Activated gamma-delta T cell (primary cell): ENCODE results near the gene ITGA3.
"Not testable (repeated sequence)": the region's sequence is repeated elsewhere in the genome, so short reads cannot be mapped to it uniquely, and the experiment has no call there.

Source experiments
- DNase-seq: peaks from one replicate; lab custom pipeline; 2025; lab: John Stamatoyannopoulos, UW

Gene ITGA3

GRCh38 chr17:50035421-50035879 is 20.5 kb upstream of the ITGA3 start:
- no peak for DNase-seq

GRCh38 chr17:50035945-50036344 is 20.0 kb upstream of the ITGA3 start:
- no peak for DNase-seq

DNA sequence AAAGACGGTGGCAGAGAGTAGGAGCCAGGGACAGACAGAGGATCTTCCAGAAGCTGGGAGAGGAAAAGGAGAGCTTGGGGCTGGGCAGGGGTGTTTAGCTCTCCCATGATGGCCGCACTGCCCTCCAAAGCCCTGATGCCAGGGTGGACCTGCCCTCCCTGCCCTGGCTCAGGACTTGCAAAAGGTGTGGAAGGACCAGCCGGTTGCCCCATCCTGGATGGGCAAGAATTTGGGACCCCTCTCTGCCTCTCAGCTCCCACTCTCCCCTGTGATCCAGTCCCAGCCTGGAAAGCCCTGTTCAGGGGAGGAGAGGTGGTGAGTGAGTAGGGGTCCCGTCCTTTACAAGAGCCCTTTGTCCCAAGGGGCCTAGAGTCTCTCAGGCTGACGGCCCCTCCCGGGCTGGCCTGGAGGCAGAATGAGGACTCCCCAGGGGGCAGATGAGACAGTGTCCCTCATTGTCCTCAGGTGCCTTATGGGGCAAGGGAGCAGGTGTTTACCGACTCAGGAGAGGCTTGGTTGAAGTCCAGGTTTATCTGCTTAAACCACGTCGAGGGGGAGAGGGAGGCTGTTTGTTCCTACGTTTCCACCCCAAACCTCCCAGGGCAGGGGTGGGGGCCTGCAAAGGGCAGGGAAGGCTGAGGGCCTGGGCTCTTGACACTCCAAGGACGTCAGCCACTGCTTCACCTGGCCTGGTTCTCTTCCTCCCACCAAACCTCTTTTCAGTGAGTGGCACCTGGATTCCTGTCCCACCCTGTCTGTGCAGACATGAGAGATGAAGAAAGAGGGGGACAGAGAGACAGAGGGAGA is 19.3 kb upstream of the ITGA3 start:
- DNase-seq, result no peak

DNA sequence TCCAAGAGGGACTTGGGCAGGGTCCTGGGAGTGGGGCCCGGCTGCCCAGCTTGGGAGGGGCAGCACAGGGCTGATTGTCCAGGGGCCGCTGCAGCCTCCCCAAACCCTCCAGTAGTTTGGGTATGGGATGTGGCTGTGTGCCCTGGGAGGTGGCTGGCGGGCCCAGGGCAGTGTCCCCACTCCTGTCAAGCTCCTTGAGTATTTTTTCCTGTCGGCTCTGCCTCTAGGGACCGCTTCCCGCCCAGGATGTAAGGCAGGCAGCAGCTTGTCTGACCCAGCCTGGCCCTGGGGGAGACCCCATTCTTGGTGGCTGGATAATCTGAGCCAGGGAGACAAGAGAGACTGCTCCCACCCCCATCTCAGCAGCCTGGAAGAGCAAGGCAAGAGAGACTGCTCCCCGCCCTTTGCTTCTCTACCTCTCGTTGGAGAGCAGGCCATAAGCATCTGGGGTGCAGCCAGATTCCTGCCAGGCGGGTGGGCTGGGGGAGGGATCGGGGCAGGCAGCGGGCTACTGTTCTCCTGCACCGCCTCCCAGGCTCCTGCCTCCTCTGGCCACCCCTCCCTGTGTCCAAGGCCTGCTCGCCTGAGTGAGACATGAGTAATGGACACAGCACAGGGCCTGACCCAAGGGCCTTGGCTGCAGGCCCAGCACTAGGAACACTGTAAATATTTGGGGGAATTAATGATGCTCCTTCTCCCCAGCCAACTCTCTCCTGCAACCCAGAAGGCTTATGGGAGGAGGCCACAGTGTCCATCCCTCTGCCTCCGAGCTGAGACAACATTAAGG is 18.4 kb upstream of the ITGA3 start:
- no peak for DNase-seq

DNA sequence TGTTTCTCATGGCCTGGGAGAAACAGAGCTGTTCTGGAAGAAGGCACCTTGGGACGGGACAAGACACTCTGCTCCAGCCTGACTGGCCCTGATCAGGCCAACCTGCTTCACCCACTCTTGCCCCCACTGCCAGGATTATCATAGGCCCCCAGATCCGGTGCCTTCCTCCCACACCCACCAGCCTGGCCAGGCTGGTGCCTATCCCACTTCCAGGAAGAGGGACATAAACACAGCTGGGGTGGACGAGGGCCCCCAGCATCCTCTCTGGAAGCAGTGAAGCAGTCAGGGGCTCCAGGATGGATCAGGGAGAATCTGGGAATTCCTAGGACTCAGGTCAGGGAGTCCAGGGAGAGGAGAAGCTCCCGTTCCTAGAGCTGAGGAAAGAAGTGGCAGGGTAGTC is 16.9 kb upstream of the ITGA3 start:
- DNase-seq, result no peak

GRCh38 chr17:50040496-50040895 is 15.4 kb upstream of the ITGA3 start:
- DNase-seq, result not testable (repeated sequence)

DNA sequence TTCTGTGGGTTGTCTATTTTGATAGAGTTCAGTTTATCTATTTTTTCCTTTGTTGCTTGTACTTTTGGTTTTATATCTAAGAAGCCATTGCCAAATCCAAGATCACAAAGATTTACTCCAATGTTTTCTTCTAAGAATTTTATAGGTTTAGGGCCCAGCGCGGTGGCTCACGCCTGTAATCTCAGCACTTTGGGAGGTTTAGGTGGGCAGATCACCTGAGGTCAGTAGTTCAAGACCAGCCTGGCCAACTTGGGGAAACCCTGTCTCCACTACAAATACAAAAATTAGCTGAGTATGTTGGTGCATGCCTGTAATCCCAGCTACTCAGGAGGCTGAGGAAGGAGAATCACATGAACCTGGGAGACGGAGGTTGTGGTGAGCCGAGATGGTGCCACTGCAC is 13.7 kb upstream of the ITGA3 start:
- no peak for DNase-seq

DNA sequence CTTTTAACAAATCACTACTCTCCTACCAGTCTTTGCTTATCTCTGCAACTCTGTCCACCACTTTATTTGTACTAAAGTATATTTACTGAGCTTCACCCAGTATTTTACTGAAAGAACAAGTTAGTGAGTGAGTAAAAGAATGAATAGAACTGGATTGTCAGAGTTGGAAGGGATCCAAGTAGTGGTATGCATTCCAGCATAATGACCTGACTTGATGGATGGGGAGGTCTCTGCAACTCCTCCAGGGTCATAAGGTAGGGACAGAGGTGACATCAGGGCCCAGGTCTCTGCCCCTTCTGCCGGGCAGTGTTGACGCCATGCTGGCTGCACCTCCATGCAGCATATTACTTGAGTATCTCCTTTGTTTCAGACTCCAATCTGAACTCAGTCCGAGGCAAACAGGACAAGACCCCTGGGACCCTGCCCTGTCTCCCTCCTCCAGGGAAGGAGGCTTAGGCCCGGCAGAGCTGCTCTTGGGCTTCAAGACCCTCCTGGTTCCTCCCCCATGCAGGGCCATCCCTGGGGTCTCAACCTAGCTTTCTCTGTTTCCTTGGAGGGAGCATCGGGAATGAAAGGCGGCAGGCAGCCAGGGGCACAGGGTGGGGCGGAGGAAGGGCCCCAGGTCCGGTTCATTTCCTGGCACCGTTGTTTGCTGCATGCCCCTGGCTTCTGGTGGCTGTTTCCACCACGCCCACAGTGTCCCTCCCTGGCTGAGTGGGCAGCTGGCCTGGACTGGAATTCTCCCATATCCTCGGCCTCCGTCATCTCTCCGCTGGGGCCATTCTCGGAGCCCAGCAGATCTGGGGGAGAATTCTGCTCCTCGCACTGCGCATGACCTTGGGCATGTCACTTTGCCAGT is 12.4 kb upstream of the ITGA3 start:
- DNase-seq, result no peak

DNA sequence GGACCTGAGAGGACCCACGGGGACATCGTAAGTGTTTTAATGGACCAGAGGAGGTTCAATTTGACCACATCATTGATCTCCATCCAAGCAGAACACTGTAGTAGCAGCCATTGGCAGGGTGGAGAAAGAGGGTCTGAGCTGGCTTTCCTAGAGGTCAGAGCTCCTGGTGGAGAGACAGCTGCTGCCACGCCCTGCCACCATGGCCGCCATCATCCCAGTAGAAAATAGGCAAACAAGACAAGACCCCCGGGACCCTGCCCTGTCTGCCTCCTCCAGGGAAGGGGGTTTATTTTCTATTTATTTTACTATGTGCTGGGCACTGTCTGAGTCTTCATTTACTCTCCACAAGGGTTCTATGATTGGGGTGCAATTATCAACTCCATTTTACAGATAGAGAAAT is 11.4 kb upstream of the ITGA3 start:
- DNase-seq, result no peak

- DNase-seq, result no peak
Measured at GRCh38 chr17:50045154-50045553, 10.8 kb upstream of the ITGA3 start.

DNA sequence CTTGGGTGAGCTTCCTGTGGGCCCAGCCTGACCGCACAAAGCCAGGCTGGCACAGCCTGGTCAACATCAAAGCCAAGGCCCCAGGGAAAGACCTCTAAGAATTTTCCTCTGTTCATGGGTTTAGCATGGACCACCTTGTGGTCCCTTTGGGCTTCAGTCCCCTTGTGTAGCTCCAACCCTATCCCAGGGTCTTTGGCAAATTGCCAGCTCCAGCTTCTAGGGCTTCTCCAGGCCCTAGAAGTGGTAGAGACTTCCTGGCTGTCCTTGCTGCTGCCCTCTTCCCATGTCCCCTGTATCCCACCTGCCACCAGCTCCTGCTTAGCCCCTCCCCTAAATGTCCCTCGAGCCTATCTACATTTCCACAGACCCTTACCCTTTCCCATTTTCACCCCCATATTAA is 9.7 kb upstream of the ITGA3 start:
- DNase-seq, result no peak

DNA sequence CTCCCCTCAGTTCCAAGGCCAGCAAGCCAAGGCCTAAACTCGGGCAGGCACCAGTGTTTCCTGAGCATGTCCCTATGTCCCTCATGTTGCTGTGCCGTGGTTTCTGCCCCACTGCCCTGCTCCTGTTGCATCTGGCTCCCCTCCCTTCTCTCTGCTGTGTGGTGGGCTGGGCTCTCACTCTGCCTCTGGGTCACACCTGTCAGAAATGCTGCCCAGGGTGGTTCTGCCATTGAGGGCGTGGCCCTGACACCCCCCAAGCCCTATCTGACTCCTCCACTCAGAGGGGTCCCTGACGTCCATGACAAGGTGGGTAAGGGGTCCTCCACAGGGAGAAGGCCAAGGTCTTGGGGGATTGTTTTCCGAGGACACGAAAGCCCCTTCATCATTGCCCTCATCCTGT is 9.2 kb upstream of the ITGA3 start:
- no peak for DNase-seq

- no peak for DNase-seq
Measured at GRCh38 chr17:50047083-50047482, 8.8 kb upstream of the ITGA3 start.

DNA sequence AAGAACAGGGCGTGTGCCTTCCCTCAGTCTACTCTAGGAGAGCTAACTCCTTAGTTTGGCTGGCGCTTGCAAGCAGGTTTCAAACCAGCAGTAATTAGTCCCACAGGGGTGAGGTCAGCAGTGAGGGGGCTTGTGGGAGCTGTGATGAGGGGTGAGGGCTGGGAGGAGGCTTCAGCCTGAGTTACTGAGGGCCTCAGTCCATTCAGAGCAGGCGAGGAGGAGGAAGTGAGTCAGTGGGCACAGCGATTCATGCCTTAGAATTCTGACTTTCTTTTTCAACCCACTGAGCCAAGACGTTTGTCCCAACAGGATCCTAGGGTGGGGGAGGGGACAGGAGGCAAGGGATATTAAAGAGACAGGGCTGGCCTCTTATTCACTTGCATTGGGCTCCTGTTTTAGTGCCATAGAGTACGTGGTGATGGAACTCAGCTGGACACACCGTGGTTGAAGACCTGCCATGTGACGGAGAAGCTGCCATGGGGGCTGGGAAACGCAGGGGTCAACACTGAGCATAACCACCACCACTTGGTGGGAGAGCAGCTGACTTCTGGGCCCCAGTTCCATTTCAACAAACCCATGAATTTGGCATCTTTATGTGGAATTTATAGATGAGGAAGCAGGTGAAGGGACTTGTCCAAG is 8.3 kb upstream of the ITGA3 start:
- DNase-seq, result no peak

GRCh38 chr17:50048146-50048720 is 7.7 kb upstream of the ITGA3 start:
- DNase-seq, result no peak

GRCh38 chr17:50048988-50049387 is 6.9 kb upstream of the ITGA3 start:
- no peak for DNase-seq

DNA sequence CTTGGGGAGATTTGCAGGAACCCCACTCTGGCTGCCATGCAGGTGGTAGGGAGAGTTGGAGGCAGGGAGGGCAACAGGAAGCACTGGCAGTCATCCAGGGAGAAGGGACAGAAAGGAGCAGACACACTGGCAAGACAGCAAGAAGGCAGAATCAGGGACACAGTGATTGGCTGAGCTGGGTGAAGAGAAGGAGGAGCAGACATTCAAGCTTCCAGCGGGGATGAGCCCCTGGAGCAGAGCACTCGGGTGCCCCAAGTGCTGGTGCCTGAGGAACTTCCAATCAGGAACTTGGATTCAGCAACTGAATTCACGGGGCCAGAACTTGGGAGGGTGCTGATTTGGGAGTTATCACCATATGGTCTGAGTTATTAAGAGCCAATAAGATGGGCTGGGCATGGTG is 6.3 kb upstream of the ITGA3 start:
- DNase-seq, result no peak

DNA sequence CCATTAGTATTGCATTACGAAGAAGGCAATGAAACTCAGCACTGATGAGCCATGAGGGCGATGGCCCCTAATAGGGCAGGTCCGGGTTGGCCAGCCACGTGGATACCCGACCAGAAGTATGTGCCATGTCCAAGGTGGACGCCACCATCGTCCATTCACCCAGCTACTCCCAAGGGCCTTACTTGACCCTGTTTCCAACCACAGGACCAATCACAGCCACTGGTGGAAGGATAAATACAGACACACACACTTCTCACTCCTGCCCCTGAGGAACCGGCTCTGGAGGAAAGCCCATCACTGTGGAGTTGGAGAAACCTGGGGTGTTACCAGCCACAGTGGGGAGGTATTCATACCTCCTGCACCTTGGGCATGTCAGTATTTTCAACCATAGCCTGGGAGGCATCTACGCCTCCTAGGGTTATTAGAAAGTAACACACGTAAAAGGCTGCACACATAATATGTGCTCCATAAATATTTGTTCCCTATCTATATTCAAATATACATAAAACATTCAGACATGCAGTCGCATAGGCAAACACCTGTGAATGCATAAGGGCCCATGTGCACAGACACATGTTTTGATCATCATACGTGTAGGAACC is 5.4 kb upstream of the ITGA3 start:
- no peak for DNase-seq

DNA sequence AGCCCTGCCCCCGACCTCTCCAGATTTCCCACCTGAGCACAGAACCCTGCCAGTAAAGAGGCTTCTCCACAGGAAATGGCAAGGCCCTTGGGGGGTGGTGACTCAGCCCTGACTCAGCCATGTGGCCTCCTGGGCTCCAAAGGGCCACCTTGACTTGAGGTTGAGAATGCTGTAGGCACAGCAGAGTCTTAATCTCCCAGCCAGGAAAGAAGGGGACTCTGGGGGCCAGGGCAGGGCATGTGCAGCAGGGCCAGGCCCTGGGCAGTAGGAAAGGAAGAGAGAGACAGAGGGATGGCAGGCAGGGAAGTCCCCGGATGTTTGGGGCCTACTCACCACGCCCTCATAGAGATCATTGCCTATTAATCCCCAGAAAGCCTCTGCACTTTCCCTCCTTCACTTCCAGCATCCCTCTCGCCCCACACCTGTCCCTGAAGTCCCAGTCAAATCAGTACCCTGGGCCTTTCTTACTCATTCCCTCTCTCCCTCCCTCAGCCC is 4.8 kb upstream of the ITGA3 start:
- DNase-seq, result no peak

GRCh38 chr17:50051606-50052005 is 4.3 kb upstream of the ITGA3 start:
- DNase-seq, result no peak

- no peak for DNase-seq
Measured at GRCh38 chr17:50052241-50052796, 3.6 kb upstream of the ITGA3 start.
